ENCODE data around the gene CNTFR.

The CNTFR gene

DNA sequence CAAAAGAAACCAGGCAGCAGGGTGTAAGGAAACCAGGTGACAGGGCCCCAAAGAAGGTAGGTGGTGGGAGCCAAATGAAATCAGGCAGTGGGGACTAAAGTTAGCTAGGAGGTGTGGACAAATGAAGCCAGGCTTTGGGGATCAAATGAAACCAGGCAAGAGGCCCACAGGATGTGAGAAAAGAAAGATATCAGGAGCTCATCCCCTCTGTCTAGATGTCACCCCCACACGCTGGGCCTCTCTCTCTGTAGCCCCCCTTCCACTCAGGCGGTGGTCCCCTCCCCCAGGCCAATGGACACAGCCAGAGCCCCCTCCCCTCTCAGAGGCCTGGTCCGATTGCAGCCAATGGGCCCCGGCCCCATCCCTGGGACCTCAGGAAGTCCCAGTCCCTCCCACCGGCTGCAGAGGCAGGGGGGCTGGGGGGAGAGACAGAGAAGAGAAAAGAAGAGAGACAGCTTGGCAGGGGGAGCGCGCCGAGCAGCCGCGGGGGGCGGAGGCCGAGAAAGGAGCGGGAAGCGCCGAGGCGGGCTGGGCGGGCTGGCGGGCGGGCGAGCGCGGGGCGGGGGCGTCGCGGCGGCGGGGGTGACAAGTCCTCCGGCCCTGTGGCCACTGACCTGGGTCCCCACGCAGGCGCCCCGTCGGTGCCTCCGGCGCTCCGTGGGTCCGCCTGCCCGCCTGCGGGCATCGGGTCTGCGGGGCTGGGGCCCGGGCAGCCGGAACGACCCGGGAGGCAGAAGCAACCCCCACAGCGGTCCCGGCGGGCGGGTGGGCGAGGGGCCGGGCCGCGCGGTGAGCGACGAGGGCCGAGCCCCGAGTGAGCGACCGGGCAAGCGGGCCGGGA, 11.9 kb downstream of the CNTFR start:
- in situ Hi-C loops (cut with MboI; ENCODE audit: low sequenced_read_pairs) = no loop called here
- H3K27me3 ChIP-seq (ENCODE audit: low read depth) = no peaks in the 10 kb centered on the region
- DNase-seq (ENCODE audit: low spot score in 2 of 2) = no peak
- no peak overlapping the region for H3K4me3 ChIP-seq
- H3K36me3 ChIP-seq (replicated peaks) = no peaks in the 10 kb centered on the region
- no peaks in the 10 kb centered on the region for H3K9me3 ChIP-seq
- H3K4me1 ChIP-seq = peaks cover 4% of the 10 kb centered on the region; the same call in 1 of the 2 replicates

- H3K36me3 ChIP-seq (replicated peaks) = no peaks in the 10 kb centered on the region
- H3K27me3 ChIP-seq (ENCODE audit: low read depth) = no peaks in the 10 kb centered on the region
- no peak overlapping the region for H3K4me3 ChIP-seq
- no peaks in the 10 kb centered on the region for H3K9me3 ChIP-seq
- peaks cover 4% of the 10 kb centered on the region; the same call in 1 of the 2 replicates for H3K4me1 ChIP-seq
- no peak for DNase-seq (ENCODE audit: low spot score in 2 of 2)
- in situ Hi-C loops (cut with MboI; ENCODE audit: low sequenced_read_pairs) = no loop called here
Measured at GRCh38 chr9:34576597-34577399, 12.7 kb downstream of the CNTFR start.

DNA sequence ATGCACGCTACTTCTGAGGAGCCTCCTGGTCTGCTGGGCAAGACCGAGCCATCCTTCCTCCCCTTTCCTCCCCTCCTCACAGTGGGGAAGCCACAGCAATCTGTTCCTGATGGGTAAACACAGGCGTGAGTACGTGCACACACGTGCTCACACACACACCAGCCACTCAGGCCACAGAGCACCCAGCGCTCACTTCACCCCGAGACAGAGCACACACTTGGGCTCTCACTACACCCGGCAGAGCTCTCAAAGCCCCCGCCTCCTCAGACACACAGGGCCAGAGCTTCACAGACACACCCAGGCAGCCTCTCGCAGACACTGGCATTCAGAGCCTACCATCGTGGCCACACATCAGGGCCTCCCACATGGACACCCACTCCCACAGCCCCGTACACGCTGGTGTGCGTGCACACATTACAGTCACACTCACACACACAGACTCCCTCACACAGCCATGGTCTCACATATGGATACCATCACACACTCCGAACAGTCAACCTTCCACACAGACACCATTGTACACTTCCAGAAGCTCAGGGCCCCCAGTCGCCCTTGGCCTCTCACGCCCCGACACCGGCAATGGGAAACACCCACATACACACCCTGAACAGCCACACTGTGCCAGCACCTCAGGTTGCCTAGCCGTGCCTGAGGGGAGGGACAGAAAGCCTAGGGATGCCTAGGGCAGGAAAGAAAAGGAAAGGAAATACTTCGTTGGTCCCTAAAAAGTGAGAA, 13.5 kb downstream of the CNTFR start:
- no peak overlapping the region for H3K4me3 ChIP-seq
- H3K27me3 ChIP-seq (ENCODE audit: low read depth) = no peaks in the 10 kb centered on the region
- peaks cover 4% of the 10 kb centered on the region; the same call in 1 of the 2 replicates for H3K4me1 ChIP-seq
- no peaks in the 10 kb centered on the region for H3K9me3 ChIP-seq
- in situ Hi-C loops (cut with MboI; ENCODE audit: low sequenced_read_pairs) = no loop called here
- H3K36me3 ChIP-seq (replicated peaks) = no peaks in the 10 kb centered on the region
- no peak for DNase-seq (ENCODE audit: low spot score in 2 of 2)

DNA sequence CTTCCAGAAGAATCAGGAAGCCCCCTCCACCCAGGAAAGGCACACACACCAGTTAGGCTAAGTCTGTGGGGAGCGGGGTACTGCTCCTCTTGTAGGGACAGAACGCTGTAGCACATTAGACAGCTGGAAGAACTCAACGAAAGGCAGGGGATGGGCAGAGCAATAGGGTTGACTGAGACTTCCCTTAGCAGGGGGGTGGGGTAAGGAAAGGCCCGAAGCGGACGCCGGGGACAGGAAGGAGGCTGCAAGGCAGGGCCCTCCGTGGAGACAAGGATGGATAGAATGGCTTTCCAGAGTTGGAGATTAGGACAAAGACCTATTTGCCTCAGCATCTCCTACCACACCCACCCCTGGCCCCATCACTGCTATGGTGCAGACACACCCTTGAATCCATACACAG, 14.3 kb downstream of the CNTFR start:
- H3K27me3 ChIP-seq (ENCODE audit: low read depth) = no peaks in the 10 kb centered on the region
- in situ Hi-C loops (cut with MboI; ENCODE audit: low sequenced_read_pairs) = no loop called here
- no peak for DNase-seq (ENCODE audit: low spot score in 2 of 2)
- H3K36me3 ChIP-seq (replicated peaks) = no peaks in the 10 kb centered on the region
- no peak overlapping the region for H3K4me3 ChIP-seq
- H3K4me1 ChIP-seq = no peaks in the 10 kb centered on the region
- H3K9me3 ChIP-seq = no peaks in the 10 kb centered on the region

- Histone ChIP-seq H3K9me3 (no peaks in the 10 kb centered on the region), H3K36me3 (replicated peaks) (no peaks in the 10 kb centered on the region), H3K27me3 (ENCODE audit: low read depth) (no peaks in the 10 kb centered on the region), H3K4me3 (no peak overlapping the region), H3K4me1 (no peaks in the 10 kb centered on the region)
- no peak for DNase-seq (ENCODE audit: low spot score in 2 of 2)
- in situ Hi-C loops (cut with MboI; ENCODE audit: low sequenced_read_pairs) = no loop called here
Measured at GRCh38 chr9:34574571-34574970, 15.0 kb downstream of the CNTFR start.

- H3K9me3 ChIP-seq = no peaks in the 10 kb centered on the region
- in situ Hi-C loops (cut with MboI; ENCODE audit: low sequenced_read_pairs) = no loop called here
- H3K36me3 ChIP-seq (replicated peaks) = no peaks in the 10 kb centered on the region
- DNase-seq (ENCODE audit: low spot score in 2 of 2) = no peak
- H3K4me1 ChIP-seq = no peaks in the 10 kb centered on the region
- H3K4me3 ChIP-seq = no peak overlapping the region
- H3K27me3 ChIP-seq (ENCODE audit: low read depth) = no peaks in the 10 kb centered on the region
Measured at GRCh38 chr9:34573599-34574325, 15.8 kb downstream of the CNTFR start.

GRCh38 chr9:34572628-34573027, 16.9 kb downstream of the CNTFR start:
- Histone ChIP-seq H3K27me3 (ENCODE audit: low read depth) (no peaks in the 10 kb centered on the region), H3K36me3 (replicated peaks) (no peaks in the 10 kb centered on the region), H3K9me3 (no peaks in the 10 kb centered on the region), H3K4me1 (no peaks in the 10 kb centered on the region), H3K4me3 (no peak overlapping the region)
- no peak for DNase-seq (ENCODE audit: low spot score in 2 of 2)
- in situ Hi-C loops (cut with MboI; ENCODE audit: low sequenced_read_pairs) = no loop called here

DNA sequence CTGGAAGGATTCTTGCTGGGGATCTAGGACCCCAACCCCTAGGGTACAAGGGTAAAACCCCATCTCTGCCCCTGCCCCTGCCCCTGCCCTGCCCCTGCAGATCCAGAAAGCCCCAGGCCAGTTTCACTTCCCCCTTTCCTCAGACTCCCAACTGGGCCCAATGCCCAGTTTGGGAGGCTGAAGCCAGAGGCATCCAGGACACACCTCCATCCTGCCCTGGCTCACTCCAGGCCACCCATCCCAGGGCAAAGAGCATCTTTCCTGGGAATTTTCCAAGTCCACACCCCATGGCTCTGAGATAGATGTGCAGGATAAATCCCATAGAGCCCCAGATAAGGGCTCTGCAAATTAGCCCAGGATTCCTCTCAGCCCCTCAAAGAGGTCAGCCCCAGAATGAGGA, 17.4 kb downstream of the CNTFR start:
- Histone ChIP-seq H3K36me3 (replicated peaks) (no peaks in the 10 kb centered on the region), H3K27me3 (ENCODE audit: low read depth) (no peaks in the 10 kb centered on the region), H3K4me3 (no peak overlapping the region), H3K9me3 (no peaks in the 10 kb centered on the region), H3K4me1 (no peaks in the 10 kb centered on the region)
- in situ Hi-C loops (cut with MboI; ENCODE audit: low sequenced_read_pairs) = no loop called here
- DNase-seq (ENCODE audit: low spot score in 2 of 2) = no peak

DNA sequence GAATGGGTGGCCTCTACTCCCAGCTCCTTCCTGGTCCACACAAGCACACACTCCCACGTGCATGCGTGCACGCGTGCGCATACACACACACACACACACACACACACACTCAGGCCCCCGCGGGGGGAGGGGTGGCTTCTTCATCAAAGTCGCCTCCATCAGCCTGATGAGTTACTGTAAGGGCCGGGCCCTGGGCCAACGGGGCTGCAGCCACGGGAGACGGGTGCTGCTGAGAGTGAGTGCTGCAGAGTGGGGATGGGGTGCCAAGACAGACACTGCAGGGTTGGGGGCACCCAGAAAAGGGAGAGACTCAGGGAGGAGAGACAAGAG, 18.1 kb downstream of the CNTFR start:
- no peak for DNase-seq (ENCODE audit: low spot score in 2 of 2)
- no peaks in the 10 kb centered on the region for H3K4me1 ChIP-seq
- no peak overlapping the region for H3K4me3 ChIP-seq
- H3K36me3 ChIP-seq (replicated peaks) = no peaks in the 10 kb centered on the region
- H3K27me3 ChIP-seq (ENCODE audit: low read depth) = no peaks in the 10 kb centered on the region
- in situ Hi-C loops (cut with MboI; ENCODE audit: low sequenced_read_pairs) = no loop called here
- no peaks in the 10 kb centered on the region for H3K9me3 ChIP-seq

DNA sequence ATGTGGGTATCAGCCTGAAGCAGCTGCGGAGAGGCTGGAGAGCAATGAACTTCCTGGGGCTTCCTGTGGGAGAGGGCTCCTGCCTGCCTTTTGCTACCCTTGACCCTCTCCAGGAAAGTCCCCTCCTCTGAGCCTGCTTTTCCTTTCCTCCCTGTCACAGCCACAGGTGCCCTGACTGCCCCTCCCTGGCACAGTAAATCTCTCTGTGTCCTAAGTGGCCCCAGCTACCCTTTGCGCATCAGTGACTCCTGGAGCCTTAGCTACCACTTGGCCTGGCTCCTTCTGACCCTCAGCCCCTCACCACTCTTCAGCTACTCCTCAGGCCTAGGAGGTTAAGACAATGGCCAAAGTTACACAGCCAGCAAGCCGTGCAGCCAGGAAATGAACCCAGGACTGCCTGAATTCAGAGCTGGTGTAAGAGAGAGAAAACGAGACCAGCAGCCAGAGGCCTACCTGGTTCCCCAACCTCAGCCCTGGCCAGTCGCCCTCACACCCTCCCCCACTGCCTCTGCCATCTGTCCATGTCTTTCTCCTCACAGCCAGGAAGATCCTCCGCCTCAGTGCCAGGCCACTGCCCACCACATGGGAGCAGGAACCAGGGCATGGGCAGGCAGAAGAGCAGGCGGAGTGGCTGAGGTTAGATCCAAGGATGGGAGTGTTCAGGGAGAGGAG, 18.6 kb downstream of the CNTFR start:
- H3K4me3 ChIP-seq = no peak overlapping the region
- in situ Hi-C loops (cut with MboI; ENCODE audit: low sequenced_read_pairs) = no loop called here
- H3K27me3 ChIP-seq (ENCODE audit: low read depth) = no peaks in the 10 kb centered on the region
- no peaks in the 10 kb centered on the region for H3K9me3 ChIP-seq
- H3K4me1 ChIP-seq = no peaks in the 10 kb centered on the region
- no peak for DNase-seq (ENCODE audit: low spot score in 2 of 2)
- no peaks in the 10 kb centered on the region for H3K36me3 ChIP-seq (replicated peaks)

- Histone ChIP-seq H3K27me3 (ENCODE audit: low read depth) (no peaks in the 10 kb centered on the region), H3K9me3 (no peaks in the 10 kb centered on the region), H3K36me3 (replicated peaks) (no peaks in the 10 kb centered on the region), H3K4me3 (no peak overlapping the region), H3K4me1 (no peaks in the 10 kb centered on the region)
- in situ Hi-C loops (cut with MboI; ENCODE audit: low sequenced_read_pairs) = no loop called here
- DNase-seq (ENCODE audit: low spot score in 2 of 2) = no peak
Measured at GRCh38 chr9:34570376-34570775, 19.1 kb downstream of the CNTFR start.

- H3K9me3 ChIP-seq = no peaks in the 10 kb centered on the region
- no peaks in the 10 kb centered on the region for H3K36me3 ChIP-seq (replicated peaks)
- H3K4me1 ChIP-seq = no peaks in the 10 kb centered on the region
- DNase-seq (ENCODE audit: low spot score in 2 of 2) = no peak
- in situ Hi-C loops (cut with MboI; ENCODE audit: low sequenced_read_pairs) = no loop called here
- no peak overlapping the region for H3K4me3 ChIP-seq
- H3K27me3 ChIP-seq (ENCODE audit: low read depth) = no peaks in the 10 kb centered on the region
Measured at GRCh38 chr9:34568774-34569173, 20.8 kb downstream of the CNTFR start.

- Histone ChIP-seq H3K4me3 (no peak overlapping the region), H3K36me3 (replicated peaks) (no peaks in the 10 kb centered on the region), H3K9me3 (no peaks in the 10 kb centered on the region), H3K4me1 (no peaks in the 10 kb centered on the region), H3K27me3 (ENCODE audit: low read depth) (no peaks in the 10 kb centered on the region)
- DNase-seq (ENCODE audit: low spot score in 2 of 2) = no peak
- in situ Hi-C loops (cut with MboI; ENCODE audit: low sequenced_read_pairs) = no loop called here
Measured at GRCh38 chr9:34568133-34568532, 21.4 kb downstream of the CNTFR start.
